KOPT-K1 (cell line): Measurements from ENCODE around the gene TMEM255B.
"Not testable (repeated sequence)": the region's sequence is repeated elsewhere in the genome, so short reads cannot be mapped to it uniquely, and the experiment has no call there.

ENCODE experiments used
- H3K27ac ChIP-seq: fragments of 200-600 bp; sonication (generic); 2 replicates; pipeline ENCODE4 v1.5.1; 2016; ENCODE audit warnings: antibody characterized with exemption, mild to moderate bottlenecking, low read depth, low read length; ENCODE audit not compliant: poor library complexity, severe bottlenecking
- H3K36me3 ChIP-seq: fragments of 200-600 bp; sonication (generic); 2 replicates; pipeline ENCODE4 v1.5.1; 2017; ENCODE audit warnings: antibody characterized with exemption, mild to moderate bottlenecking, low read length, moderate library complexity; ENCODE audit not compliant: insufficient read depth
- H3K9me3 ChIP-seq: fragments of 200-600 bp; sonication (generic); 2 replicates; pipeline ENCODE4 v1.5.1; 2017; ENCODE audit warnings: antibody characterized with exemption, low read length, mild to moderate bottlenecking; ENCODE audit not compliant: insufficient read depth, poor library complexity, severe bottlenecking

The TMEM255B gene

DNA sequence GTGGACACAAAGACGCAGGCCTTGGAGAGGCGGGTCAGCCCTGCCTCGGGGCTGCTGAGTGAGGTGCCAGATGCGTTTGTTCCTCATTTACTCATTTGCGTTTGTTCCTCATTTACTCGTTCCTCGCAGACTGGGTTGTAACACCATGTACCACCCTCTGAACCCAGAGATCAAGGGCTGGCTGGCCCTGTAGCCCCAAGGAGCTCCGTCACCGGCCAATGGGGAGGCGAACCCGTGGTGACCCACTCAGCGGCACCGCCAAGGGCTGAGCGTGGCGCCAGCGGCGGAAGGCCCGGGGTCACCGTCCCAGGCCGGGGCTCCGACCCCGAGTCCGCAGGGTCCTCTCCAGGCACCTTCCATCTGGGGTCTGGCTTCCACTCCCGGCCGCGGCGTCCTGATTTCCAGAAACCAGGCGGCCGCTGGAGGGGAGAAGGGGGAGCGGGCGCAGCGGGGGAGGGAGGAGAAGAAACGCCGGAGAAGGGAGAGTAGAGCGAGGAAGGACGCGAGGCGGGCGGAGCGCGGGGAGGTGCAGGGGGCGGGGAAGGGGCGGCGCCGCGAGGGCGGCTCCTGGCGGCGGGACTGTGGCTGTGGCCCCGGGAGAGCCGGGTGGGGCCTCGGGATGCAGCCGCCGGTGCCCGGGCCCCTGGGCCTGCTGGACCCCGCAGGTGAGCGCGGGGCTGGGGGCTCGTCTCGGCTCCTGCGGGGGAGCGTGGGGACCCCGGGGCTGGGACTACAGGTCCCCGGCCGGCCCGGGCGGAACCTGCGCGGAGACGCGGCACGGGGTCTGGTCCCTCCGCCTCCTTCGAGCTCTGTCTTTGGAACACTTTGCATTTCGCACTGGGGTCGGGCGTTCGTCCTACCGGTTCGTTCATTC, at the start of gene TMEM255B:
TSS of gene TMEM255B (plus strand) at position 576 of the 874 bp plus-strand sequence. CDS start at position 620, 44 bp downstream.
- Histone ChIP-seq H3K27ac (no peak within 1 kb of the TSS), H3K9me3 (no peaks in the 10 kb centered on the region), H3K36me3 (no peaks in the 10 kb centered on the region)

DNA sequence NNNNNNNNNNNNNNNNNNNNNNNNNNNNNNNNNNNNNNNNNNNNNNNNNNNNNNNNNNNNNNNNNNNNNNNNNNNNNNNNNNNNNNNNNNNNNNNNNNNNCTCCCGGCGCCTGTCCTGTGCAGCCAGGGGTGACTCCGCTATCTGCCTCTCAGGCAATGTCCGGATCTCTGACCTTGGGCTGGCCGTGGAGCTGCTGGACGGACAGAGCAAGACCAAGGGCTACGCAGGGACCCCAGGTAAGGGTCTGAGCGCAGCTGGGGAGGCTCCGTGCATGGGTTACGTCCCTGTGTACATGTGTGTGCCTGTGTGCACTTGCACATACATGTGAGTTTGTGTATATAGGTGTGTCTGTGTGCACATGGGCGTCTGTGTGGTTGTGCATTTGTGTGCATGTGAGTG, 36.1 kb upstream of the TMEM255B start:
- no peak overlapping the region for H3K27ac ChIP-seq
- no peaks in the 10 kb centered on the region for H3K36me3 ChIP-seq
- H3K9me3 ChIP-seq: peaks cover 9% of the 10 kb centered on the region

DNA sequence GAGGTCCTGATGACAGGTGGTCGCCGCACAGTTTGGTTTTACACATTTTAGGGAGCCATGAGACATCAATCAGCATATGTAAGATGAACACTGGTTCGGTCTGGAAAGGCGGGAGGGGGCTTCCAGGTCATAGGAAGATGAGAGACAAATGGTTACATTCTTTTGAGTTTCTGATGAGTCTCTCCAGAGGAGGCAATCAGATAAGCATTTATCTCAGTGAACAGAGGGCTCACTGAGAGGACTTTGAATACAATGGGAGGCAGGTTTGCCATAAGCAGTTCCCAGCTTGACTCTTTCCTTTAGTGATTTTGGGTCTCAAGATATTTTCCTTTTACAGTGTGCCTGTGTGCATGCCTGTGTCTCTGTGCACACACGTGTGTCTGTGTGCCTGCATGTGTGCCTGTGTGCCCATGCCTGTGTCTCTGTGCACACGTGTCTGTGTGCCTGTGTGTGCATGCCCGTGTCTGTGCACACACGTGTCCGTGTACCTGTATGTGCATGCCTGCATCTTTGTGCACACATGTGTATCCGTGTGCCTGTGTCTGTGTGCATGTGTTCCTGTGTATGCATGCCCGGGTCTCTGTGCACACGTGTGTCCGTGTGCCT, 35.5 kb upstream of the TMEM255B start:
- Histone ChIP-seq H3K36me3 (no peaks in the 10 kb centered on the region), H3K9me3 (peaks cover 9% of the 10 kb centered on the region), H3K27ac (no peak overlapping the region)

DNA sequence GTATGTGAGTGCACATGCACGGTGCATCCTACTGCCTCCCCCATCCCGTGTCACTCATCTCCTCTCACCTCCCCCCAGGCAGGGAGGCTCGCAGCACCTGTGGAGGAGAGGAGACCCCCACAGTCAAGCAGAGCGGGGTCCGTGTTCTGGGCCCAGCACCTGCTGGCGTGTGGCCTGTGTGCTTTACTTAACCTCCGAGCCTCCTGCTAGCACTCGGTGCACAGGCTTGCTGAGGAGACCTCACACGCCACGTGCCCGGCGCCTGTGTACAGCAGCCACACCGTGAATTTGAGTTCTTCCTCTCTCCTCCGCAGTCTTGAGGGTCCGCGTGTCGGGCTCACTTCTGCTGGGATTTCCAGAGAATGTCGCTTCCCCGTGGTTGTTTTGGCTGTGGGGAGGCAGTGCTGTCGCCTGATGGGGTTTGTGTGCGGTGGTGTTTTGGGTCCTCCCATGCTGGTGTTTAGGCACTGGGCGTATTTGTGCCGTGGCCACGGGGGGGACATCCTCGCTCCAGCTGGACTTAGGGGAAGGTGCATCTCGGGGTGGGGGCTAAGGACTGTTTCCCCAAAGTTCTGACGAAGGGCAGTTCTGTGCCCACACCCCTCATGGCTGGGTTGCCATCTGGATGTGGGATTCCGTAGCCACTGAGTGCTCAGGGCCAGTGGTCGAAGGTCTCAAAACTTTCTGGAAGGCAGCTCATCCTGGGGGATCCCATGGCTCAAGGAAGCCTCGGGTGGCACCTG, 34.8 kb upstream of the TMEM255B start:
- peaks cover 9% of the 10 kb centered on the region for H3K9me3 ChIP-seq
- H3K36me3 ChIP-seq: no peaks in the 10 kb centered on the region
- H3K27ac ChIP-seq: no peak overlapping the region

DNA sequence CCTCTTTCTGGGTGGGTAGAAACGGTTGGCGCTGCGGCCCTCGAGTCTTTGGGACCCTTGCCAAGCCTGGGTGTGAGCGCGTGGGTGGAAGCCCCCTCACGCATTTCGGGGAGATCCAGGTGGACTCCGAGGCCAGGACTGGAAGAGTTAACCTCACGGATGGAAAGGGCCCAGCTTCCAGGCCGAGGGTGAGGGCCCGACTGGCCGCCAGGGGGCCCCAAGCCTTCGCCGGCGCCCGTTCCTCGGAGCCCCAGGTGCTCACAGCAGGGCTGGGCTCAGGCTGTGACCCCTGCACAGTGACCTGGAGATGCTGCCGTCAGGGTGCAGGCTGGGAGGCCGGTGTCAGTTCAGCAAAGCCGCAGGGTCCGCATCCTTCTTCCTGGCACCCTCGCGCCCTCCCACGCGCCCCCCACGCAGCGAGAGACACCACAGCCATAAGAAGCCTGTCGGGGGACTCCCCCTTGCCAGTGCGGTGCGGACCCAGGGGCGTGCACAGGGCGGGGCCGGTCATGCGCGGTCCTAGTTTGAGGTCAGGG, 34.2 kb upstream of the TMEM255B start:
- Histone ChIP-seq H3K36me3 (no peaks in the 10 kb centered on the region), H3K9me3 (peaks cover 9% of the 10 kb centered on the region), H3K27ac (no peak overlapping the region)

DNA sequence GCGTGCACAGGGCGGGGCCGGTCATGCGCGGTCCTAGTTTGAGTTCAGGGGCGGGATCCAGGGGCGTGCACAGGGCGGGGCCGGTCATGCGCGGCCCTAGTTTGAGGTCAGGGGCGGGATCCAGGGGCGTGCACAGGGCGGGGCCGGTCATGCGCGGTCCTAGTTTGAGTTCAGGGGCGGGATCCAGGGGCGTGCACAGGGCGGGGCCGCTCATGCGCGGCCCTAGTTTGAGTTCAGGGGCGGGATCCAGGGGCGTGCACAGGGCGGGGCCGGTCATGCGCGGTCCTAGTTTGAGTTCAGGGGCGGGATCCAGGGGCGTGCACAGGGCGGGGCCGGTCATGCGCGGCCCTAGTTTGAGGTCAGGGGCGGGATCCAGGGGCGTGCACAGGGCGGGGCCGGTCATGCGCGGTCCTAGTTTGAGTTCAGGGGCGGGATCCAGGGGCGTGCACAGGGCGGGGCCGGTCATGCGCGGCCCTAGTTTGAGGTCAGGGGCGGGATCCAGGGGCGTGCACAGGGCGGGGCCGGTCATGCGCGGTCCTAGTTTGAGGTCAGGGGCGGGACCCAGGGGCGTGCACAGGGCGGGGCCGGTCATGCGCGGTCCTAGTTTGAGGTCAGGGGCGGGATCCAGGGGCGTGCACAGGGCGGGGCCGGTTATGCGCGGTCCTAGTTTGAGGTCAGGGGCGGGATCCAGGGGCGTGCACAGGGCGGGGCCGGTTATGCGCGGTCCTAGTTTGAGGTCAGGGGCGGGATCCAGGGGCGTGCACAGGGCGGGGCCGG, 33.5 kb upstream of the TMEM255B start:
- H3K27ac ChIP-seq, H3K36me3 ChIP-seq, H3K9me3 ChIP-seq: not testable (repeated sequence)

DNA sequence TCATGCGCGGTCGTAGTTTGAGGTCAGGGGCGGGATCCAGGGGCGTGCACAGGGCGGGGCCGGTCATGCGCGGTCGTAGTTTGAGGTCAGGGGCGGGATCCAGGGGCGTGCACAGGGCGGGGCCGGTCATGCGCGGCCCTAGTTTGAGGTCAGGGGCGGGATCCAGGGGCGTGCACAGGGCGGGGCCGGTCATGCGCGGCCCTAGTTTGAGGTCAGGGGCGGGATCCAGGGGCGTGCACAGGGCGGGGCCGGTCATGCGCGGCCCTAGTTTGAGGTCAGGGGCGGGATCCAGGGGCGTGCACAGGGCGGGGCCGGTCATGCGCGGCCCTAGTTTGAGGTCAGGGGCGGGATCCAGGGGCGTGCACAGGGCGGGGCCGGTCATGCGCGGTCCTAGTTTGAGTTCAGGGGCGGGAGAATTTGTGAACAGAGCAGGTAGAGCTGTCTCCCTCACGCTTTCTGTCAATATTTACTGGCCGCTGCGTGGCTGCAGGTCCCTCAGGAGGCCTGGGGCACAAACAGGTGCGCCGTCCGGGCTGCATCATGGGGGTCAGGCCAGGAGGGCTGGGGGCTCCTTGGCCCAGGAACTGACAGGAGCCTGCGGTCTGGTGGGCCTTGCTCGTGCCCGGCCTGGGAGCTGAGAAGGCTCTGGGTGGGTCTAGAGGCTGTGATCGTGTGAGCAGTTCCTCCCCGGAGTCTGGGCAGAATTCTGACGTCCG, 32.8 kb upstream of the TMEM255B start:
- not testable (repeated sequence) for H3K9me3 ChIP-seq, H3K36me3 ChIP-seq, H3K27ac ChIP-seq

DNA sequence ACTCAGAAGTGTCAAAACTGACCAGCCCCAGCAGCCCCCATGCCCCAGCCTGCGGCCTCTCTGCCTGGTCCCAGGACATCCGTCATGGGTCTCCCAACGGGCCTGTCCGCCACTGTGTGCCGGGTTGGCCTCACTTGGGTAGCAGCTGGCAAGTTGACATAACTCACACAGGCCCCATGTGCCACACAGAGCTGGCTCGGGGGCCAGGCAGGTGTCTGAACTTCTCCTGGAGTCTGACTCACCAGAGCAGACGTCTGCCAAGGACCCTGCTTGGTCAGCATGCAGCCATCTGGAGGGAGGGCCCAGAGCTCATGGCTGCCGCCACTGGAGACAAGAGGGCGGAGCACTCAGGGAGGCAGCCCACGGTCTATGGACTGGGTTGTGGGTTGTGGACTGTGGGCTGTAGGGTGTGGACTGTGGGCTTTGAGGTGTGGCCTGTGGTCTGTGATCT, 32.0 kb upstream of the TMEM255B start:
- no peak overlapping the region for H3K27ac ChIP-seq

DNA sequence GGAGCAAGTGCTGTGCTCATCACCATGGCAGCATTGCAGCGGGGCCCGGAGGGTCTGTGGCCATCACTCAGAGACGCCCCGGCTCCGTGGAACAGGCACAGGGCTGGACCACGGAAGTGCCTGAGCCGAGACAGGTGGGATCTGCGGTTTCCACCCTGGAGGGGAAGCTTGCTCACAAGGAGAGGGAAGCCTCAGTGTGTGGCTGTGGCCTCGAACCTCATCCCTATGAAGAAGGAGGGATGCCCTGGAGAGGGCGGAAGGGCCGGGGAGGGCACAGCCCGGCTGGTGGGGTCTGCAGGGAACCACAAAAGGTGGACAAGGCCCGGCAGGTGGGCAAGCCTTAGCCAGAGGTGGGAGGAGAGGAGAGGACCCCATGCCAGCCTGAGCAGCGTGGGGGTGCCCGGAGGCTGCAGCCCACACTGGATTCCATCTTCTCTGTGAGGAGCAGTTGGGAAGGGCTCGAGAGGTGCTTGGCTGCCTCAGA, 30.4 kb upstream of the TMEM255B start:
- H3K27ac ChIP-seq: no peak overlapping the region
- peaks cover 14% of the 10 kb centered on the region for H3K9me3 ChIP-seq
- H3K36me3 ChIP-seq: no peaks in the 10 kb centered on the region

More for the DNA sequence above, 32.0 kb upstream of the TMEM255B start:
- no peaks in the 10 kb centered on the region for H3K36me3 ChIP-seq
- peaks cover 9% of the 10 kb centered on the region for H3K9me3 ChIP-seq

DNA sequence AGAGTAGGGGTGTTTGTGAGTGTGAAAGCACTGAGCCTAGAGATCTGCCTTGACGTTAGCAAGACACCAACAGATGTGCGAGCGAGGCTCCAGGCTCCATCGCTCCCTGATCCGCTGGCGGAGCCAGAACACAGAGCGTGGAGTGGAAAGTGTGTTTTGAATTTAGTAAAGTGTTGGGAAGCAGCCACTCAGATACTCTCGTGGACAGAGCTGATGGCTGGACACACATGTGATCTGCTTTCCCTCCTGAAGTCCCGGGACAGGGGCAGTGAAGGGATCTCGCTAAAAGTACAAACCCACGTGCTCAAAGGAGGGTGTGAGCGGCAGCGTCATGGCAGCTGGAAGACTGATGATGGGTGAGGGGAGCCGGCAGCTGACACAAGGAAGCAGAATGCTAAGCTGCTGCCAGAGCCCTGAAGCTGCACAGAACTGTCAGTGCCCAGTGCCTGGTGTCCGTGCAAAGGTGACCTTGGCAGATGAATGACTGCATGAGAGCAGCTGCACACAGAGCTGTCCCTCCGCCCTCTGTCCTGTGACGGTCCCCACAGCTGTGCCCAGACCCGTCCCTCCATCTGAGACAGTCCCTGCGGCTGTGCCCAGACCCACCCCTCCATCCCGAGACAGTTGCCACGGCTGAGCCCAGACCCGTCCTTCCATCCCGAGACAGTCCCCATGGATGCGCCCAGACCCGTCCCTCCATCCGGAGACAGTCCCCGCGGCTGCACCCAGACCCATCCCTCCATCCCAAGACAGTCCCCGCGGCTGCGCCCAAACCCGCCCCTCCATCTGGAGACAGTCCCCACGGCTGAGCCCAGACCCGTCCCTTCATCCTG, 29.6 kb upstream of the TMEM255B start:
- H3K9me3 ChIP-seq: peaks cover 21% of the 10 kb centered on the region
- no peak overlapping the region for H3K27ac ChIP-seq
- H3K36me3 ChIP-seq: no peaks in the 10 kb centered on the region

DNA sequence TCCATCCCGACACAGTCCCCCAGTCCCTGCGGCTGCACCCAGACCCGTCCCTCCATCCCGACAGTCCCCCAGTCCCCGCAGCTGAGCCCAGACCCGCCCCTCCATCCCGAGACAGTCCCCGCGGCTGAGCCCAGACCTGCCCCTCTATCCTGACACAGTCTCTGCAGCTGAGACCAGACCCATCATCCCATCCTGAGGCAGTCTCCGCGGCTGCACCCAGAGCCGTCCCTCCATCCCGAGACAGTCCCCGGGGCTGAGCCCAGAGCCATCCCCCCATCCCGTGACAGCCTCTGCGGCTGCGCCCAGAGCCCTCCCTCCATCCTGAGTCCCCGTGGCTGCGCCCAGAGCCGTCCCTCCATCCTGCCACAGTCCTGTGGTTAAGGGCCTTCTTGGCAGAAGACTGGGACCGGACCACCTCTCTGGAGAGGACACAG, 28.8 kb upstream of the TMEM255B start:
- Histone ChIP-seq H3K36me3 (no peaks in the 10 kb centered on the region), H3K27ac (no peak overlapping the region), H3K9me3 (peaks cover 21% of the 10 kb centered on the region)

DNA sequence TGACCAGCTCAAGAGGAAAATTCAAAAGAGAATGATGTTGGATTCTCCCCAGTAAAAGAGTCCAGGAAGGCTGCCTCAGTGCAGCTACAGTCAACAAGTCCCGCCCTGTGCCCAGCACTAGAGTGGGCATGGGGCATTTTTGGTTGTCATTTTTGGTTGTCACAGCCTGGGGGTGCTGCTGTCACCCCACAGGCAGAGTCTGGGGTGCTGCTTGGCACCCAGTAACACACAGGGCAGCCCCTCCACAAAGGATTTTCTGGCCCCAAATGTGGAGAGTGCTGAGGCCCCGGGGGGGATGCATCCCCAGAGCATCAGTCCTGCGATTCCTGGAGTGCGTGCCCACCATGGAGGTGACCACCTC, 28.2 kb upstream of the TMEM255B start:
- H3K9me3 ChIP-seq: peaks cover 21% of the 10 kb centered on the region
- no peaks in the 10 kb centered on the region for H3K36me3 ChIP-seq
- H3K27ac ChIP-seq: no peak overlapping the region
